WERI-Rb-1 (cell line): ENCODE data around the gene MED6.

ENCODE experiments used
- DNase-seq: peaks from one replicate; pipeline ENCODE4 v3.0.0-alpha.2; 2020
- H3K27ac ChIP-seq: fragments of 250-450 bp; sonication (Bioruptor Pico); 2 replicates; pipeline ENCODE4 v1.5.1; 2020; ENCODE audit warnings: mild to moderate bottlenecking, moderate library complexity
- H3K27me3 ChIP-seq: fragments of 250-450 bp; sonication (Bioruptor Pico); 2 replicates; pipeline ENCODE4 v1.5.1; 2021; ENCODE audit warnings: mild to moderate bottlenecking, low read depth, moderate library complexity; ENCODE audit not compliant: insufficient read depth, severe bottlenecking
- H3K36me3 ChIP-seq: fragments of 250-450 bp; sonication (Bioruptor Pico); 2 replicates; pipeline ENCODE4 v1.5.1; 2020; ENCODE audit warnings: mild to moderate bottlenecking, moderate library complexity
- H3K4me3 ChIP-seq: 2 replicates; pipeline ENCODE4 v1.5.1; 2011; ENCODE audit warnings: low read depth, mild to moderate bottlenecking, control low read depth, low read length
- H3K9me3 ChIP-seq: fragments of 250-450 bp; sonication (Bioruptor Pico); 2 replicates; pipeline ENCODE4 v1.5.1; 2021; ENCODE audit warnings: mild to moderate bottlenecking, moderate library complexity; ENCODE audit not compliant: severe bottlenecking
- CTCF ChIP-seq: IDR thresholded peaks from 2 replicates; pipeline ENCODE4 v1.5.1; 2011; ENCODE audit warnings: low read depth, mild to moderate bottlenecking, control low read depth, inconsistent platforms, low read length

Gene MED6

DNA sequence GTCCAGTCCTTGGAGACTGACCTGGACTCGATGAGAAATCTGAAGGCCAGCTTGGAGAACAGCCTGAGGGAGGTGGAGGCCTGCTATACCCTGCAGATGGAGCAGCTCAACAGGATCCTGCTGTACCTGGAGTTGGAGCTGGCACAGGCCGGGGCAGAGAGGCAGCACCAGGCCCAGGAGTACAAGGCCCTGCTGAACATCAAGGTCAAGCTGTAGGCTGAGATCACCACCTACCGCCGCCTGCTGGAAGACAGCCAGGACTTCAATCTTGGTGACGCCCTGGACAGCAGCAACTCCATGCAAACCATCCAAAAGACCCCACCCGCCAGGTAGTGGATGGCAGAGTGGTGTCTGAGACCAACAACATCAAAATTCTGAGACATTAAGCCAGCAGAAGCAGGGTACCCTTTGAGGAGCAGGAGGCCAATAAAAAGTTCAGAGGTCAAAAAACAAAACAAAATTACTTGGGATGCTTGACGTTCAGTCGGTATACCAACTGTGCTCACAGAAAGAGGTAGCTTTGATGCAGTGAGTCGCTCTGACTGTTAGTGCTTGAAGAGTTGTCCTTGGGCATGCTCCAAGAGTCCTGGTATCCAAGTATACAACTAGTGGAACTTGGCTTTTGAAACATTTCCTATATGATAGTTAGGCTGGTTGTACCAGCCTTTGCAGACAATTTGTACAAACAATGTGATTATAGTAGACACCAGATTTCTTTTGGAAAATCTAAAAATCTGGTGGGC is 4.8 kb downstream of the MED6 start:
- DNase-seq, result no peak
- Histone ChIP-seq H3K36me3 (peaks cover 66% of the 10 kb centered on the region), H3K4me3 (no peak overlapping the region), H3K9me3 (no peaks in the 10 kb centered on the region), H3K27me3 (no peaks in the 10 kb centered on the region), H3K27ac (no peak overlapping the region)
- no peak for TF ChIP-seq CTCF

GRCh38 chr14:70594461-70594860 is 6.0 kb downstream of the MED6 start:
- H3K36me3 ChIP-seq, result peaks cover 78% of the 10 kb centered on the region
- no peak overlapping the region for H3K27ac ChIP-seq
- no peaks in the 10 kb centered on the region for H3K9me3 ChIP-seq
- H3K4me3 ChIP-seq, result no peak overlapping the region
- no peak for DNase-seq
- H3K27me3 ChIP-seq, result no peaks in the 10 kb centered on the region
- no peak for TF ChIP-seq CTCF

- H3K27ac ChIP-seq, result no peak overlapping the region
- no peak overlapping the region for H3K4me3 ChIP-seq
- no peak for TF ChIP-seq CTCF
- H3K27me3 ChIP-seq, result no peaks in the 10 kb centered on the region
- H3K9me3 ChIP-seq, result no peaks in the 10 kb centered on the region
- no peak for DNase-seq
- peaks cover 78% of the 10 kb centered on the region for H3K36me3 ChIP-seq
Observed at GRCh38 chr14:70585231-70585630, 15.2 kb downstream of the MED6 start.

DNA sequence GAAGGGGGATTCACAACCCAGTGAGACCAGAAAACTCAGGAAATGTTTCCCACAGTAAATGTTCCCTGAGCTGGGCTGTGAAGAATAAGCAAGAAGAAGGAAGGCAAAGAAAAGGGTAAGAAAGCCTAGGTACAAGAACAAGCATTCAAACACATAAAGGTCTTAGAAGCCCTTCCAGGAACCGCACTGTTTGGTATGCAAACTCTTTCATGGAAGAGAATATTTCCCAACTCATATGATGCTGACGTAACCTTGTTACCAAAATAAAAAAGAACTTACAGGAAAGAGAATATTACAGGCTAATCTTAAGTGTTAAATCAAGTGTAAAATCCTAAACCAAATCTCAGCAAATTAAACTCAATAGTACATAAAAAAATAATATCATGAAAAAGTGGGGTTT is 23.6 kb downstream of the MED6 start:
- Histone ChIP-seq H3K27me3 (no peaks in the 10 kb centered on the region), H3K27ac (no peak overlapping the region), H3K36me3 (peaks cover 8% of the 10 kb centered on the region), H3K9me3 (no peaks in the 10 kb centered on the region), H3K4me3 (no peak overlapping the region)
- TF ChIP-seq CTCF, result no peak
- no peak for DNase-seq

GRCh38 chr14:70573050-70573449 is 27.4 kb downstream of the MED6 start:
- no peaks in the 10 kb centered on the region for H3K27me3 ChIP-seq
- H3K9me3 ChIP-seq, result no peaks in the 10 kb centered on the region
- H3K36me3 ChIP-seq, result no peaks in the 10 kb centered on the region; the same call in 1 of the 2 replicates
- no peak for TF ChIP-seq CTCF
- no peak for DNase-seq
- no peak overlapping the region for H3K27ac ChIP-seq
- H3K4me3 ChIP-seq, result no peak overlapping the region

DNA sequence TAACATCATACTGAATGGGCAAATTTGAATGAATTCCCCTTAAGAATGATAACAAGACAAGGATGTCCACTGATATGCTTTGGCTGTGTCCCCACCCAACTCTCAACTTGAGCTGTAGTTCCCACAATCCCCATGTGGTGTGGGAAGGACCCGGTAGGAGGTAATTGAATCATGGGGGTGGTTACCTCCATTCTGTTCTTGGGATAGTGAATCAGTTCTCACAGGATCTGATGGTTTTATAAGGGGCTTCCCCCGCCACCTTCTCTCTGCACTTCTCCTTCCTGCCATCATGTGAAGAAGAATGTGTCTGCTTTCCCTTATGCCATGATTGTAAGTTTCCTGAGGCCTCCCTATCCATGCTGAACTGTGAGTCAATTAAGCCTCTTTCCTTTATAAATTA is 29.3 kb downstream of the MED6 start:
- no peak for DNase-seq
- no peak for TF ChIP-seq CTCF

More for the DNA sequence above, 29.3 kb downstream of the MED6 start:
- no peak overlapping the region for H3K4me3 ChIP-seq
- peaks cover 5% of the 10 kb centered on the region for H3K36me3 ChIP-seq
- H3K9me3 ChIP-seq, result no peaks in the 10 kb centered on the region
- H3K27me3 ChIP-seq, result no peaks in the 10 kb centered on the region
- H3K27ac ChIP-seq, result no peak overlapping the region
